Tibial artery (tissue), 4 donors: ENCODE measurements around the gene STARD13.

Source experiments
- DNase-seq, 2 donors: peaks; one replicate each; pipeline ENCODE4 v3.0.0-alpha.2; 2019
- H3K27ac ChIP-seq, 2 donors: fragments of 200-600 bp; sonication (generic) in 1 of 2; 1 replicate in 1 of 2; 2 replicates in 1 of 2; pipeline ENCODE4 v1.5.1; 2018 to 2019; ENCODE audit warnings: mild to moderate bottlenecking in 1 of 2
- H3K27me3 ChIP-seq, 2 donors: fragments of 200-600 bp; sonication (generic) in 1 of 2; one replicate each; pipeline versions ENCODE4 v1.5.1 to v1.6.0; 2016 to 2019
- H3K36me3 ChIP-seq, 3 donors: fragments of 200-600 bp; sonication (generic) in 2 of 3; one replicate each; pipeline ENCODE4 v1.5.1; 2016 to 2019; ENCODE audit warnings: mild to moderate bottlenecking in 2 of 3
- H3K4me1 ChIP-seq, 4 donors: fragments of 200-600 bp; sonication (generic) in 2 of 4; 1 replicate in 3 of 4; 2 replicates in 1 of 4; pipeline ENCODE4 v1.5.1; 2016 to 2019
- H3K4me3 ChIP-seq, 2 donors: fragments of 200-600 bp; sonication (generic) in 1 of 2; 1 replicate in 1 of 2; 2 replicates in 1 of 2; pipeline ENCODE4 v1.5.1; 2018 to 2019; ENCODE audit warnings: mild to moderate bottlenecking in 2 of 2
- H3K9me3 ChIP-seq, 3 donors: fragments of 200-600 bp; sonication (generic) in 1 of 3; one replicate each; pipeline ENCODE4 v1.5.1; 2016 to 2019
- intact Hi-C: fragments of 100-400 bp; cut with DNase I; formaldehyde crosslinking; loops from one replicate; pipeline ENCODE4 v1.15.0; 2023; ENCODE audit warnings: low total_unique reads
- TF ChIP-seq, protein P1 (sequence below), 2 experiments: fragments of 200-600 bp in 1 of 2; fragments of 450-650 bp in 1 of 2; IDR thresholded peaks; one replicate each; pipeline ENCODE4 v1.5.1; 2017 to 2019; ENCODE audit warnings: antibody characterized with exemption in 2 of 2, mild to moderate bottlenecking in 1 of 2, moderate library complexity in 1 of 2

STARD13 gene

DNA sequence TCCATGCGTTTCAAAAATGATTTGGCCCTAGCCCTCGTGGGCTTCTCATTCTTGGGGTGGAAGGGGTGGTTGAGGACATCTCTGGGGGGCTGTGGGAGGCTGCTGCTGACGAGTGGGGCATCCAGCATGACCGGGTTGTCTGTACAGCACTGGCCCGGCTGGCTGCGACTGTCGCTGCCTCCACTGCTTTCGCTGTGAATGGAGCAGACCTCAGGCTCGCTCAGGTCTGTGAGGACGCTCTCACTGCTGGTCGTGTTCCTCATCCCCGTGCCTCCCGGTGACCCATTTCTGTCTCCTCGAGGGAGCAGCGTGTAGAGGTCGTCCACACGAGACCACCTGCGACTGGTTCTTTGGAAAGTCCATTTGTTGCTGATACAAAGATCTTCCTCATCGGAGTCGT lies 155.7 kb downstream of the STARD13 start:
- Histone ChIP-seq H3K27me3 (no peaks in the 10 kb centered on the region), H3K9me3 (no peaks in the 10 kb centered on the region), H3K4me1 (peaks cover 0 to 64% (median 24%) of the 10 kb centered on the region in 4 donors), H3K36me3 (peaks cover 14 to 28% (median 23%) of the 10 kb centered on the region in 3 donors), H3K4me3 (no peak overlapping the region), H3K27ac (no peak overlapping the region)
- no peak for DNase-seq
- intact Hi-C loops, result no loop called here
- TF ChIP-seq, protein P1, sequence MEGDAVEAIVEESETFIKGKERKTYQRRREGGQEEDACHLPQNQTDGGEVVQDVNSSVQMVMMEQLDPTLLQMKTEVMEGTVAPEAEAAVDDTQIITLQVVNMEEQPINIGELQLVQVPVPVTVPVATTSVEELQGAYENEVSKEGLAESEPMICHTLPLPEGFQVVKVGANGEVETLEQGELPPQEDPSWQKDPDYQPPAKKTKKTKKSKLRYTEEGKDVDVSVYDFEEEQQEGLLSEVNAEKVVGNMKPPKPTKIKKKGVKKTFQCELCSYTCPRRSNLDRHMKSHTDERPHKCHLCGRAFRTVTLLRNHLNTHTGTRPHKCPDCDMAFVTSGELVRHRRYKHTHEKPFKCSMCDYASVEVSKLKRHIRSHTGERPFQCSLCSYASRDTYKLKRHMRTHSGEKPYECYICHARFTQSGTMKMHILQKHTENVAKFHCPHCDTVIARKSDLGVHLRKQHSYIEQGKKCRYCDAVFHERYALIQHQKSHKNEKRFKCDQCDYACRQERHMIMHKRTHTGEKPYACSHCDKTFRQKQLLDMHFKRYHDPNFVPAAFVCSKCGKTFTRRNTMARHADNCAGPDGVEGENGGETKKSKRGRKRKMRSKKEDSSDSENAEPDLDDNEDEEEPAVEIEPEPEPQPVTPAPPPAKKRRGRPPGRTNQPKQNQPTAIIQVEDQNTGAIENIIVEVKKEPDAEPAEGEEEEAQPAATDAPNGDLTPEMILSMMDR (IDR thresholded peaks at IDR 0.05), result no peak

DNA sequence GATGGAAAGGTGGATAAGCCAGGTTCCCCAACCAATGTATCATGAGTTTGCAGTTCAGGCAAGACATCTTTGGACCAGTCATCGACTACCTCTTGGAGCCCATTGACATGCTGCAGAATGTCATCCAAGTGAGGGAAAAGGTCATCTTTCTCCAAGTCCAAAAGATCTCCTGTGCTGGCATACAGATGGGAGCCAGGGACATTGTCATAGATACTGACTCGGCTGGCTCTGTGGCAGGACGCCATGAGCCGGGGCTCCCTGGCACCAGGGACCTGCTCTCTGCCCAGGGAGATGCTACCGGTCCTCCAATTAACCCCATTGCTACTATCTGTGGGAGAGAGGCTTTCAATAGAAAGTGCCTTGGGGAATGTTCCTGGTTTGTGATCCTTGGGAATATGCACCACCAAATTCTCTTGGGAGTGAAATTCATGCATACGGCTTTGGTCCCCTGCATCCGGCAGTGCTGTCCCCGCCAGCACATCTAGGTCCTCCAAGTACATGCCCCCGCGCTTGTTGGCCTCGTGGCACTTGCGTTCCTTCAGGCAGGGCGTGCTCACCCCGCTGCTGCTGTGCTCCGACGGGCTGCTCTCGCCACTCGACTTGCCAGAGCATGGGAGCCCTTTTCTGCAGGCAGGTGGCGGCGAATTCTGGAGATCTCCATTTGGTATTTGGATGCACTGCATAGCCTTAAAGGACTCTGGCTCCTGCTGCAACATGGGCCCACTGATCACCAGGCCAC lies 156.3 kb downstream of the STARD13 start:
- peaks cover 14 to 28% (median 23%) of the 10 kb centered on the region in 3 donors for H3K36me3 ChIP-seq
- H3K27me3 ChIP-seq, result no peaks in the 10 kb centered on the region
- TF ChIP-seq, protein P1 (IDR thresholded peaks at IDR 0.05), result no peak
- no peak for DNase-seq
- no peak overlapping the region for H3K27ac ChIP-seq
- H3K4me3 ChIP-seq, result no peak overlapping the region
- no peaks in the 10 kb centered on the region for H3K9me3 ChIP-seq
- H3K4me1 ChIP-seq, result peaks cover 0 to 59% (median 22%) of the 10 kb centered on the region in 4 donors
- intact Hi-C loops, result no loop called here

DNA sequence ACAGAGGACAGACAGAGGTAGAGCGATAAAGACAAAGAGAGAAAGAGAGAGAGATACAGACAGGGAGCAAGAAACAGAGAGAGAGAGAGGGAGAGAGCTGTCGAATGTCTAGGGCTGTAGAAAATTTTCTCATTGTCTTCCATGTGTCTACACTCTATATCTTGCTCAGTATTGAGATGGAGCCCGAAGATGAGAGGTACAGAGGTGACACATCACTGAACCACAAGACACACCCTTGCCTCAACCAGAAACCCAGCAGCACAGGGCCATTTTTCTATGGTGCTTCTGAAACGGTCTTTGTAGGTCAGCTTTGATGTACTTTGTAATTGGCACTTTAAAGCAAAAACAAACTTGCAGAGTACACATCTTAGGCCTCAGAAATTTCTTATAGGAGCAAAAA lies 157.4 kb downstream of the STARD13 start:
- peaks cover 0 to 59% (median 18%) of the 10 kb centered on the region in 4 donors for H3K4me1 ChIP-seq
- no peak for DNase-seq
- H3K27me3 ChIP-seq, result no peaks in the 10 kb centered on the region
- peaks cover 21 to 36% (median 27%) of the 10 kb centered on the region in 3 donors for H3K36me3 ChIP-seq
- H3K4me3 ChIP-seq, result no peak overlapping the region
- intact Hi-C loops, result no loop called here
- TF ChIP-seq, protein P1 (IDR thresholded peaks at IDR 0.05), result no peak
- peak overlapping the region in 1 of 2 donors; percentile 62 for H3K27ac ChIP-seq
- no peaks in the 10 kb centered on the region for H3K9me3 ChIP-seq

DNA sequence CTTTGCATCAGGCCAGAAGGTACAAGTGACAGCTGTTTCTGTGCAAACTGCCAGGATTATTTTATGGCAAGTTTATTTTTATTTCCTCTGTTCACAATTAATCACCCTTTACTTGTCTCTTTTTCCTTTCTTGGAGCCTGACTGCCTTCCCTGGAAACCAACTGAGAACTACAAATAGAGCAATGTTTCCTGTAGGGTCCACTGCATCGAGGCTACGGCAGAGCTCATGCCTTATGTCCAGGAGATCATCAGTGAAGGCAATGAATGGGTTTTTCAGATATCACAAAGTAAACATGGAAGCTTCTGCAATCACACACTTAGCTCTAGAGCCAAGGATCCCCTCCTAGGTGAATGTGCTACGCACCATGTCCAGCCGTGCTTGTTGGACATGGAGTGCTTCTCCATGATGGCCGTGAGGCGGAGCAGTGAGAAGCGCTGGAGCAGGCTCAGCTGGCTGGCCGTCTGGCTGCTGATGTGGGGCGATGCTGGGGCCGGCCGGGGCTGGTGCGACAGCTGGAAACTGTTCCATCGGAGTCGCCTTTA lies 158.5 kb downstream of the STARD13 start:
- Histone ChIP-seq H3K36me3 (peaks cover 26 to 43% (median 29%) of the 10 kb centered on the region in 3 donors), H3K27ac (peak overlapping the region; percentile 46 to 62), H3K4me3 (no peak overlapping the region), H3K9me3 (no peaks in the 10 kb centered on the region), H3K27me3 (no peaks in the 10 kb centered on the region), H3K4me1 (peaks cover 0 to 50% (median 13%) of the 10 kb centered on the region in 4 donors)
- no peak for DNase-seq
- intact Hi-C loops, result no loop called here
- TF ChIP-seq, protein P1 (IDR thresholded peaks at IDR 0.05), result no peak

DNA sequence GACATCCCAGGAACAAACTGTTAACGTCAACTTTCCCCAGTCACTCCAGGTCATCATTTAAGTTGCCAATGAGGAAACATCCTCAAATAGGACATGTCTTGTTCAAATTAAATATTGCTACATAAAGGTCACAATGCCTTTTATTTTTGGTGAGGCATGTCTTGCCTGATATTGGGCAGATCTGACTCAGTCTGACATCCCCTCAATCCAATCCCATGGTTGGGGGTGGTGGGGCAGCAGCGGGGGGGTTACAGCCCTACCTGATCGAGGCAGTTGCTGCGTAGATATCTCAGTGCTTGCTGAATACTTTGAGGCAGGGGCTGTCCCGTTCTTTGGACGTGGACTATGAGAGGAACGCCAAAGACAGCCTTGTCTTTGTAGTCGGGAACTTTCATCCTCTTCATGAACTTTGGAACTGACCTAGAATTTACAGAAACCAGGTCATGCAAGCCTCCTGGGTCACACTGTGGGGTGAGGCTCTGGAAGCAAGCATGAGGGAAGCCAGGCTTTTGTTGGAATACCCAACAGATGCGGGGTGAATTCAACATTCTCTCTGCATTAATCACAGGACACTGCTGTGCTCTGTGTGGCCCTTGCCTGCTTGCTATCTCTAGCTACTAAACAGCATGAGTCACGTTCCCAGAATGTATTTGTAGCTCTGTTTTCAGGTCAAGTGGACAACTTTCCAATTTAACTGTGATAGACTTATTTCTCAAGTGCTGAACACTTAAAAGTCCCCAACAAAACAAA lies 159.6 kb downstream of the STARD13 start:
- H3K4me3 ChIP-seq, result no peak overlapping the region
- H3K27me3 ChIP-seq, result no peaks in the 10 kb centered on the region
- H3K9me3 ChIP-seq, result no peaks in the 10 kb centered on the region
- TF ChIP-seq, protein P1 (IDR thresholded peaks at IDR 0.05), result no peak
- peaks cover 0 to 49% (median 13%) of the 10 kb centered on the region in 4 donors for H3K4me1 ChIP-seq
- intact Hi-C loops, result no loop called here
- H3K27ac ChIP-seq, result peak overlapping the region; percentile 46 to 62
- peaks cover 29 to 50% (median 30%) of the 10 kb centered on the region in 3 donors for H3K36me3 ChIP-seq
- DNase-seq, result peak; percentile 75 to 78
